ENCODE results near the gene ZBTB17.
A peak's percentile ranks its signal among the peaks of the same experiment; 100 is the strongest.
"Not testable (repeated sequence)": the region's sequence is repeated elsewhere in the genome, so short reads cannot be mapped to it uniquely, and the experiment has no call there.

ZBTB17 gene

GRCh38 chr1:16006552-16007485, 30.9 kb upstream of the ZBTB17 start:
- no peak overlapping the region for H3K4me3 ChIP-seq (ENCODE audit: low read depth, low read length)
- in situ Hi-C loops (cut with HindIII; ENCODE audit: low sequenced_read_pairs) = no loop called here
- DNase-seq (ENCODE audit: low read depth, low spot score) = peak; percentile 10
- TF ChIP-seq, protein P1, sequence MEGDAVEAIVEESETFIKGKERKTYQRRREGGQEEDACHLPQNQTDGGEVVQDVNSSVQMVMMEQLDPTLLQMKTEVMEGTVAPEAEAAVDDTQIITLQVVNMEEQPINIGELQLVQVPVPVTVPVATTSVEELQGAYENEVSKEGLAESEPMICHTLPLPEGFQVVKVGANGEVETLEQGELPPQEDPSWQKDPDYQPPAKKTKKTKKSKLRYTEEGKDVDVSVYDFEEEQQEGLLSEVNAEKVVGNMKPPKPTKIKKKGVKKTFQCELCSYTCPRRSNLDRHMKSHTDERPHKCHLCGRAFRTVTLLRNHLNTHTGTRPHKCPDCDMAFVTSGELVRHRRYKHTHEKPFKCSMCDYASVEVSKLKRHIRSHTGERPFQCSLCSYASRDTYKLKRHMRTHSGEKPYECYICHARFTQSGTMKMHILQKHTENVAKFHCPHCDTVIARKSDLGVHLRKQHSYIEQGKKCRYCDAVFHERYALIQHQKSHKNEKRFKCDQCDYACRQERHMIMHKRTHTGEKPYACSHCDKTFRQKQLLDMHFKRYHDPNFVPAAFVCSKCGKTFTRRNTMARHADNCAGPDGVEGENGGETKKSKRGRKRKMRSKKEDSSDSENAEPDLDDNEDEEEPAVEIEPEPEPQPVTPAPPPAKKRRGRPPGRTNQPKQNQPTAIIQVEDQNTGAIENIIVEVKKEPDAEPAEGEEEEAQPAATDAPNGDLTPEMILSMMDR (IDR thresholded peaks at IDR 0.05; ENCODE audit: low read depth, low read length) = peak; percentile 11

DNA sequence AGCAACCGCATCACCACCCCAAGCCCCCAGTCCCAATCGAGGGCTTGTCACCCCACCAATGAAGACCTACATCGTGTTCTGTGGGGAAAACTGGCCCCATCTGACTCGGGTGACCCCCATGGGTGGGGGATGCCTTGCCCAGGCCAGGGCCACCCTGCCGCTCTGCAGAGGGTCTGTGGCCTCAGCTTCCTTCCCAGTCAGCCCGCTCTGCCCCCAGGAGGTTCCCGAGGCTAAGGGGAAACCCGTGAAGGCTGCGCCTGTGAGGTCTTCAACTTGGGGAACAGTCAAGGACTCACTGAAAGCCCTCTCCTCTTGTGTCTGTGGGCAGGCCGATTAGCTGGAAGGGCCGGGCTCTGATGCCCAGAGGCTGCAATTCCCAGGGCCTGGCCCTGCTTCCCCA, 30.1 kb upstream of the ZBTB17 start:
- in situ Hi-C loops (cut with HindIII; ENCODE audit: low sequenced_read_pairs) = no loop called here
- TF ChIP-seq, protein P1 (IDR thresholded peaks at IDR 0.05; ENCODE audit: low read depth, low read length) = no peak
- DNase-seq (ENCODE audit: low read depth, low spot score) = no peak
- H3K4me3 ChIP-seq (ENCODE audit: low read depth, low read length) = no peak overlapping the region

DNA sequence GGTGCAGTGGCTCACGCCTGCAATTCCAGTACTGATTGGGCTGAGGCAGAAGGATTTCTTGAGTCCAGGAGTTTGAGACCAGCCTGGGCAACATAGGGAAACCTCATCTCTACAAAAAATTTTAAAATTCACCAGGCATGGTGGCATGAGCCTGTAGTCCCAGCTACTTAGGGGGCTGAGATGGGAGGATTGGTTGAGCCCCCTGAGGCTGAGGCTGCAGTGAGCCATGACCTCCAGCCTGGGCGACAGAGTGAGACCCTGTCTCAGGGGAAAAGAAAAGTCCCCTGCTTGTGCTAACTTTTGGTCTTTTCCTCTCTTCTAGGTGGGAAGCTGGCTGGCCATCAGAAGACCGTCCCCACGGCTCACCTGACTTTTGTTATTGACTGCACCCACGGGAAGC, 29.7 kb upstream of the ZBTB17 start:
- DNase-seq (ENCODE audit: low read depth, low spot score) = no peak
- in situ Hi-C loops (cut with HindIII; ENCODE audit: low sequenced_read_pairs) = no loop called here
- TF ChIP-seq, protein P1 (IDR thresholded peaks at IDR 0.05; ENCODE audit: low read depth, low read length) = no peak
- no peak overlapping the region for H3K4me3 ChIP-seq (ENCODE audit: low read depth, low read length)

- in situ Hi-C loops (cut with HindIII; ENCODE audit: low sequenced_read_pairs); DNase-seq (ENCODE audit: low read depth, low spot score); H3K4me3 ChIP-seq (ENCODE audit: low read depth, low read length): not testable (repeated sequence)
Observed at GRCh38 chr1:16001274-16001673, 25.4 kb upstream of the ZBTB17 start.

- in situ Hi-C loops (cut with HindIII; ENCODE audit: low sequenced_read_pairs) = no loop called here
- no peak for DNase-seq (ENCODE audit: low read depth, low spot score)
- no peak overlapping the region for H3K4me3 ChIP-seq (ENCODE audit: low read depth, low read length)
- TF ChIP-seq, protein P1 (IDR thresholded peaks at IDR 0.05; ENCODE audit: low read depth, low read length) = no peak
Observed at GRCh38 chr1:15998929-15999328, 23.0 kb upstream of the ZBTB17 start.

DNA sequence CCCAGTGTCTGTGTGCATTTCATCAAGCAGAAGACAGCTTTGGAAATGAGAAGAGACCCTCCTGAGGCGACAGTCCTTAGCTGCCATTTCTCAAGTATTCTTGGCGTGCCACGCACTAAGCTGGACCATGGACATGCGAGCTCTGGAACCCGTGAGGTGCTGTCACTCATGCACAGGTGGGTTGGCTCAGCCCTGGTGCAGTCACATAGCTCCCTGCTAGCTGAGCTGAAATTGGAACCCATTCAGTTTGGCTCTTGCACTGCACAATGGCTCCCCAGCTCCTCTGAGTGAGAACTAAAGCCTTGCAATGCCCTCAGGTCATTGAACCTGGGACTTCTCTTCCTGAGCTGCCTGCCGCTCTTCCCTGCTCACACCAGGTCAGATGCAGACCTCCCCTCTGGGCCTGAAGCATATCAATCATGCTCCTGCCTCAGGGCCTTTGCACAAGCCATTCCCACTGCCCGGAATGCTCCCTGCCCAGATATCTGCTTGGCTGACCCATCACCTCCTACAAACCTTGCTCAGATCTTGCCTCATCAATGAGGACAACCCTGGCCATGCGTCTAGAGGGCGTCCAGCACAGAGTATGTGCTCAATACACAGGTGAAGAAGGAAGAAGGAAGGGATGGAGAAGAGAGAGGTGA, 21.9 kb upstream of the ZBTB17 start:
- in situ Hi-C loops (cut with HindIII; ENCODE audit: low sequenced_read_pairs) = no loop called here
- H3K4me3 ChIP-seq (ENCODE audit: low read depth, low read length) = no peak overlapping the region
- TF ChIP-seq, protein P1 (IDR thresholded peaks at IDR 0.05; ENCODE audit: low read depth, low read length) = no peak
- no peak for DNase-seq (ENCODE audit: low read depth, low spot score)

- H3K4me3 ChIP-seq (ENCODE audit: low read depth, low read length) = no peak overlapping the region
- no peak for DNase-seq (ENCODE audit: low read depth, low spot score)
- in situ Hi-C loops (cut with HindIII; ENCODE audit: low sequenced_read_pairs) = no loop called here
- TF ChIP-seq, protein P1 (IDR thresholded peaks at IDR 0.05; ENCODE audit: low read depth, low read length) = no peak
Observed at GRCh38 chr1:15997076-15997585, 21.2 kb upstream of the ZBTB17 start.
